Stimulated activated CD8-positive, alpha-beta memory T cell treated with anti-CD3 and anti-CD28 coated beads, Interleukin-7, amount 100 ng/mL, for 48 hours (primary cell): Measurements from ENCODE around the gene EXOC4.
A peak's percentile ranks its signal among the peaks of the same experiment; 100 is the strongest.

Experiments used
- DNase-seq, 2 donors: peaks; one replicate each; pipeline ENCODE4 v3.0.0-alpha.2; 2020; ENCODE audit warnings: low read depth in 1 of 2; ENCODE audit errors: extremely low read depth in 1 of 2

Gene EXOC4

GRCh38 chr7:133947458-133948254 is 694.8 kb downstream of the EXOC4 start:
- DNase-seq, result no peak

GRCh38 chr7:133948588-133948987 is 695.7 kb downstream of the EXOC4 start:
- DNase-seq, result no peak

GRCh38 chr7:133950855-133951254 is 698.0 kb downstream of the EXOC4 start:
- DNase-seq, result no peak

GRCh38 chr7:133955208-133955607 is 702.3 kb downstream of the EXOC4 start:
- DNase-seq, result no peak

GRCh38 chr7:133957845-133958244 is 705.0 kb downstream of the EXOC4 start:
- no peak for DNase-seq

- no peak for DNase-seq
Measured at GRCh38 chr7:133958822-133959221, 705.9 kb downstream of the EXOC4 start.

- no peak for DNase-seq
Measured at GRCh38 chr7:133959505-133959904, 706.6 kb downstream of the EXOC4 start.

- peak in 1 of 2 donors; percentile 3 for DNase-seq
Measured at GRCh38 chr7:133961724-133962123, 708.8 kb downstream of the EXOC4 start.

- DNase-seq, result no peak
Measured at GRCh38 chr7:133962646-133963045, 709.8 kb downstream of the EXOC4 start.

GRCh38 chr7:133963629-133964028 is 710.8 kb downstream of the EXOC4 start:
- DNase-seq, result no peak

- DNase-seq, result no peak
Measured at GRCh38 chr7:133971625-133972024, 718.7 kb downstream of the EXOC4 start.

GRCh38 chr7:133973710-133974109 is 720.8 kb downstream of the EXOC4 start:
- DNase-seq, result no peak

GRCh38 chr7:133975130-133975529 is 722.3 kb downstream of the EXOC4 start:
- no peak for DNase-seq

- no peak for DNase-seq
Measured at GRCh38 chr7:133976140-133976539, 723.3 kb downstream of the EXOC4 start.

GRCh38 chr7:133977409-133978274 is 724.8 kb downstream of the EXOC4 start:
- no peak for DNase-seq

GRCh38 chr7:133978502-133979295 is 725.8 kb downstream of the EXOC4 start:
- DNase-seq, result no peak

GRCh38 chr7:133980804-133981203 is 727.9 kb downstream of the EXOC4 start:
- no peak for DNase-seq

- no peak for DNase-seq
Measured at GRCh38 chr7:133983685-133984419, 731.0 kb downstream of the EXOC4 start.

- DNase-seq, result no peak
Measured at GRCh38 chr7:133985300-133985699, 732.4 kb downstream of the EXOC4 start.

GRCh38 chr7:133987582-133987981 is 734.7 kb downstream of the EXOC4 start:
- no peak for DNase-seq
